ENCODE measurements around the gene BRAT1.
"Not testable (repeated sequence)": the region's sequence is repeated elsewhere in the genome, so short reads cannot be mapped to it uniquely, and the experiment has no call there.

BRAT1 gene

GRCh38 chr7:2535872-2536627, 19.3 kb downstream of the BRAT1 start:
- not testable (repeated sequence) for DNase-seq (ENCODE audit: low spot score)

GRCh38 chr7:2534214-2534613, 21.1 kb downstream of the BRAT1 start:
- DNase-seq (ENCODE audit: low spot score), result not testable (repeated sequence)

GRCh38 chr7:2533566-2533965, 21.8 kb downstream of the BRAT1 start:
- not testable (repeated sequence) for DNase-seq (ENCODE audit: low spot score)

GRCh38 chr7:2532816-2533215, 22.5 kb downstream of the BRAT1 start:
- not testable (repeated sequence) for DNase-seq (ENCODE audit: low spot score)

GRCh38 chr7:2532199-2532772, 23.0 kb downstream of the BRAT1 start:
- not testable (repeated sequence) for DNase-seq (ENCODE audit: low spot score)

GRCh38 chr7:2531796-2532110, 23.6 kb downstream of the BRAT1 start:
- not testable (repeated sequence) for DNase-seq (ENCODE audit: low spot score)

GRCh38 chr7:2530994-2531795, 24.1 kb downstream of the BRAT1 start:
- not testable (repeated sequence) for DNase-seq (ENCODE audit: low spot score)

GRCh38 chr7:2530071-2530987, 25.0 kb downstream of the BRAT1 start:
- DNase-seq (ENCODE audit: low spot score), result no peak

- DNase-seq (ENCODE audit: low spot score), result no peak
Measured at GRCh38 chr7:2529161-2530070, 25.9 kb downstream of the BRAT1 start.

GRCh38 chr7:2528481-2529095, 26.7 kb downstream of the BRAT1 start:
- DNase-seq (ENCODE audit: low spot score), result no peak

- no peak for DNase-seq (ENCODE audit: low spot score)
Measured at GRCh38 chr7:2527505-2528467, 27.5 kb downstream of the BRAT1 start.

GRCh38 chr7:2526659-2527504, 28.4 kb downstream of the BRAT1 start:
- no peak for DNase-seq (ENCODE audit: low spot score)

- no peak for DNase-seq (ENCODE audit: low spot score)
Measured at GRCh38 chr7:2525658-2526630, 29.4 kb downstream of the BRAT1 start.

GRCh38 chr7:2524808-2525657, 30.3 kb downstream of the BRAT1 start:
- DNase-seq (ENCODE audit: low spot score), result peak; percentile 87

GRCh38 chr7:2523941-2524807, 31.1 kb downstream of the BRAT1 start:
- DNase-seq (ENCODE audit: low spot score), result peak; percentile 56

Measured in iPS-NIHi11 (cell line).